AG04449 (cell line): ENCODE measurements around the gene LGI2.

Source experiments
- CTCF ChIA-PET: fragments of 350-600 bp; formaldehyde crosslinking; extraction: SDS; loops from one replicate; lab custom pipeline; 2021; ENCODE audit warnings: antibody characterized with exemption; lab: Yijun Ruan, JAX
- POLR2A ChIA-PET: fragments of 400-600, 350-600 bp; formaldehyde crosslinking; extraction: SDS; loops from one replicate; lab custom pipeline; 2020; ENCODE audit warnings: antibody characterized with exemption, inconsistent platforms; lab: Yijun Ruan, JAX
- DNase-seq: peaks from one replicate; pipeline ENCODE4 v3.0.0-alpha.2; 2010; ENCODE audit warnings: low read depth, low spot score
- H3K4me3 ChIP-seq: 2 replicates; pipeline ENCODE4 v1.5.1; 2011; ENCODE audit warnings: low read depth, mild to moderate bottlenecking, control low read depth, low read length
- CTCF ChIP-seq: IDR thresholded peaks from one replicate; pipeline ENCODE4 v1.5.1; 2011; ENCODE audit warnings: mild to moderate bottlenecking, moderate library complexity, low read length, control low read depth, inconsistent platforms; ENCODE audit not compliant: insufficient read depth; ENCODE audit errors: missing control alignments

The LGI2 gene

GRCh38 chr4:24973747-24974601 is 56.8 kb downstream of the LGI2 start:
- DNase-seq = no peak
- ChIA-PET POLR2A (no interaction called here), CTCF (no interaction called here)
- no peak overlapping the region for H3K4me3 ChIP-seq
- TF ChIP-seq CTCF = no peak

GRCh38 chr4:24973404-24973746 is 57.4 kb downstream of the LGI2 start:
- ChIA-PET POLR2A (no interaction called here), CTCF (no interaction called here)
- no peak overlapping the region for H3K4me3 ChIP-seq
- TF ChIP-seq CTCF = no peak
- DNase-seq = no peak

GRCh38 chr4:24971192-24971591 is 59.6 kb downstream of the LGI2 start:
- TF ChIP-seq CTCF = no peak
- CTCF ChIA-PET = interaction anchor here (1.4 kb wide), 1 partner anchor 9 kb away, joined by 4 read pairs; no protein-coding TSS in a partner anchor
- no peak overlapping the region for H3K4me3 ChIP-seq
- no peak for DNase-seq
- POLR2A ChIA-PET = no interaction called here

- no peak for DNase-seq
- CTCF ChIA-PET = interaction anchor here (2.0 kb wide), 1 partner anchor 10 kb away, joined by 14 read pairs; no protein-coding TSS in a partner anchor
- no peak for TF ChIP-seq CTCF
- POLR2A ChIA-PET = no interaction called here
- no peak overlapping the region for H3K4me3 ChIP-seq
Measured at GRCh38 chr4:24970635-24971034, 60.1 kb downstream of the LGI2 start.

- CTCF ChIA-PET = interaction anchor here (2.0 kb wide), 1 partner anchor 10 kb away, joined by 14 read pairs; no protein-coding TSS in a partner anchor
- H3K4me3 ChIP-seq = no peak overlapping the region
- DNase-seq = no peak
- POLR2A ChIA-PET = no interaction called here
- TF ChIP-seq CTCF = no peak
Measured at GRCh38 chr4:24970191-24970590, 60.6 kb downstream of the LGI2 start.

GRCh38 chr4:24969486-24969885 is 61.3 kb downstream of the LGI2 start:
- ChIA-PET CTCF (interaction anchor here (2.0 kb wide), 1 partner anchor 11 kb away, joined by 14 read pairs; no protein-coding TSS in a partner anchor), POLR2A (no interaction called here)
- DNase-seq = no peak
- no peak overlapping the region for H3K4me3 ChIP-seq
- no peak for TF ChIP-seq CTCF
